PC-9 (cell line): ENCODE data around the gene TRIM69.

Experiments
- EZH2 ChIP-seq: fragments of 200-600 bp; sonication (generic); IDR thresholded peaks from 2 replicates; pipeline ENCODE4 v1.8.0; 2017; ENCODE audit warnings: antibody characterized with exemption, low read depth
- TF ChIP-seq, protein P1 (sequence below): fragments of 200-600 bp; sonication (generic); conservative IDR thresholded peaks from 2 replicates; pipeline ENCODE4 v1.6.1; 2017; ENCODE audit warnings: mixed run types, antibody characterized with exemption, mild to moderate bottlenecking, moderate library complexity

DNA sequence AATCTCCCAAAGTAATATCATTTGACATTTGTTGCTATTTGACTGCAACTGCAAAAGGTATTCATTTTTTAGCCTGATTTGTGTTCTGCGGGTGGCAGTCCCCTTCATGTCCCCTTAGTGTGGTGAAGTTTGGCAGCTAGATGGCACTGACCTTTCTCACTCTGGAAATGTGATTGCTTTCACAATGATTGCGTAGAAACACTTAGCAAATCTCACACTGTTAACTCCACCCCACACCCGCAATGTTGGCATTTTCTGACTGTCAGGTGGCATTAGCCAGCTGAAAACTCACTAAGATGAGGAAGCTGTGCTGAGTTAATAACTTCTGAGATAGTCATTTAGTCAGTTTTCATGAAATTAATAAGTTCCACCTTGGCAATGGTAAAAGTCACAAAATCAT, 76.9 kb downstream of the TRIM69 start:
- TF ChIP-seq, protein P1, sequence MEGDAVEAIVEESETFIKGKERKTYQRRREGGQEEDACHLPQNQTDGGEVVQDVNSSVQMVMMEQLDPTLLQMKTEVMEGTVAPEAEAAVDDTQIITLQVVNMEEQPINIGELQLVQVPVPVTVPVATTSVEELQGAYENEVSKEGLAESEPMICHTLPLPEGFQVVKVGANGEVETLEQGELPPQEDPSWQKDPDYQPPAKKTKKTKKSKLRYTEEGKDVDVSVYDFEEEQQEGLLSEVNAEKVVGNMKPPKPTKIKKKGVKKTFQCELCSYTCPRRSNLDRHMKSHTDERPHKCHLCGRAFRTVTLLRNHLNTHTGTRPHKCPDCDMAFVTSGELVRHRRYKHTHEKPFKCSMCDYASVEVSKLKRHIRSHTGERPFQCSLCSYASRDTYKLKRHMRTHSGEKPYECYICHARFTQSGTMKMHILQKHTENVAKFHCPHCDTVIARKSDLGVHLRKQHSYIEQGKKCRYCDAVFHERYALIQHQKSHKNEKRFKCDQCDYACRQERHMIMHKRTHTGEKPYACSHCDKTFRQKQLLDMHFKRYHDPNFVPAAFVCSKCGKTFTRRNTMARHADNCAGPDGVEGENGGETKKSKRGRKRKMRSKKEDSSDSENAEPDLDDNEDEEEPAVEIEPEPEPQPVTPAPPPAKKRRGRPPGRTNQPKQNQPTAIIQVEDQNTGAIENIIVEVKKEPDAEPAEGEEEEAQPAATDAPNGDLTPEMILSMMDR = no peak
- no peak for TF ChIP-seq EZH2
